K562 (cell line): ENCODE measurements around the gene LY6G6D. TPM values are rescaled to one million over a fixed set of nuclear protein-coding genes. Genes with fewer than 3 reads are reported as not detected.
A peak's percentile ranks its signal among the peaks of the same experiment; 100 is the strongest.

Experiments
- ATAC-seq: fragments of 200-7000 bp; cut with Tn5 transposase; 3 replicates; pipeline ENCODE4 v1.9.1; 2020; ENCODE audit warnings: moderate library complexity
- BruUV-seq: library from RNA; stranded (reverse); fragments of 400-500 nt; replicated peaks from 2 replicates; lab custom pipeline; 2021; lab: Mats Ljungman, UMichigan
- CTCF ChIA-PET: fragments of 300-600 bp; formaldehyde crosslinking; extraction: SDS; loops from one replicate; lab custom pipeline; 2021; ENCODE audit warnings: low intra/inter-chr PET ratio; lab: Yijun Ruan, JAX
- POLR2A ChIA-PET: fragments of 300-600, 350-650 bp; sonication (Branson Sonifier 250); formaldehyde crosslinking; extraction: SDS; loops from one replicate; lab custom pipeline; 2021; ENCODE audit warnings: antibody characterized with exemption, inconsistent platforms; lab: Yijun Ruan, JAX
- DNase-seq, 4 experiments: peaks; one replicate each; pipeline versions ENCODE4 v3.0.0 to v3.0.0-alpha.2; 2011 to 2018; ENCODE audit warnings: low spot score in 3 of 4, mixed read lengths in 3 of 4; ENCODE audit errors: extremely low read depth in 1 of 4
- FAIRE-seq: peaks from 2 replicates; lab custom pipeline; 2011; peaks lifted over from hg19 to GRCh38; lab: Jason Lieb, UNC
- H2AFZ ChIP-seq: 2 replicates; pipeline ENCODE4 v1.6.0; 2011; ENCODE audit warnings: low read depth, low read length, control low read depth, inconsistent platforms
- H3K27ac ChIP-seq: fragments of 200-600 bp; 3 replicates; pipeline ENCODE4 v1.8.0; 2011; ENCODE audit warnings: low read depth, mild to moderate bottlenecking, control low read depth, inconsistent platforms, low read length, moderate library complexity, mixed read lengths; ENCODE audit errors: extremely low read depth
- H3K27me3 ChIP-seq, 2 experiments: fragments of 300-600 bp in 1 of 2; 2 replicates in 1 of 2; 3 replicates in 1 of 2; pipeline versions ENCODE4 v1.6.0 to v1.8.0; 2011; ENCODE audit warnings: inconsistent platforms in 2 of 2, low read length in 2 of 2, mild to moderate bottlenecking in 1 of 2, mixed read lengths in 1 of 2, moderate library complexity in 1 of 2; ENCODE audit not compliant: control insufficient read depth in 2 of 2, insufficient read depth in 2 of 2
- H3K36me3 ChIP-seq: fragments of 300-600 bp; 3 replicates; pipeline ENCODE4 v1.8.0; 2011; ENCODE audit warnings: mild to moderate bottlenecking, low read length, inconsistent platforms; ENCODE audit not compliant: control insufficient read depth, insufficient read depth
- H3K4me1 ChIP-seq, 2 experiments: fragments of 200-600 bp in 1 of 2; replicated peaks in 1 of 2; 2 replicates in 1 of 2; 3 replicates in 1 of 2; pipeline versions ENCODE4 v1.5.1 to v1.8.0; 2011; ENCODE audit warnings: inconsistent platforms in 2 of 2, low read length in 2 of 2, mild to moderate bottlenecking in 1 of 2, mixed read lengths in 1 of 2, moderate library complexity in 1 of 2; ENCODE audit not compliant: control insufficient read depth in 2 of 2, insufficient read depth in 2 of 2
- H3K4me2 ChIP-seq: 2 replicates; pipeline ENCODE4 v1.6.1; 2011; ENCODE audit warnings: low read length, control low read depth, inconsistent platforms, mixed read lengths; ENCODE audit not compliant: insufficient read depth
- H3K4me3 ChIP-seq: fragments of 200-600 bp; sonication (generic), shearing (Covaris generic); 2 replicates; pipeline ENCODE4 v1.5.1; 2016; ENCODE audit warnings: control low read depth, inconsistent platforms
- H3K79me2 ChIP-seq: fragments of 200-600 bp; 3 replicates; pipeline ENCODE4 v1.8.0; 2011; ENCODE audit warnings: low read length, inconsistent platforms; ENCODE audit not compliant: control insufficient read depth, insufficient read depth
- H3K9ac ChIP-seq, 2 experiments: 2 replicates each; pipeline versions ENCODE4 v1.6.0 to v1.6.1; 2011; ENCODE audit warnings: low read depth in 2 of 2, low read length in 2 of 2, control low read depth in 1 of 2, inconsistent platforms in 1 of 2, mild to moderate bottlenecking in 1 of 2, mixed read lengths in 1 of 2; ENCODE audit not compliant: insufficient read depth in 1 of 2
- H3K9me1 ChIP-seq: one replicate; pipeline ENCODE4 v1.6.0; 2011; ENCODE audit warnings: inconsistent platforms, mild to moderate bottlenecking, low read length, moderate library complexity; ENCODE audit not compliant: control insufficient read depth, insufficient read depth
- H3K9me3 ChIP-seq: replicated peaks from 2 replicates; pipeline ENCODE4 v1.5.1; 2011; ENCODE audit warnings: low read depth, low read length, inconsistent platforms; ENCODE audit not compliant: control insufficient read depth, insufficient read depth
- H4K20me1 ChIP-seq: replicated peaks from 2 replicates; pipeline ENCODE4 v1.6.1; 2011; ENCODE audit warnings: low read length, inconsistent platforms, mixed read lengths; ENCODE audit not compliant: control insufficient read depth, insufficient read depth
- BRD9 ChIP-seq: fragments of 450-650 bp; IDR thresholded peaks from 2 replicates; pipeline ENCODE4 v1.6.1; 2018; ENCODE audit warnings: low read depth; ENCODE audit not compliant: partially characterized antibody
- COPS2 ChIP-seq: fragments of 450-650 bp; conservative IDR thresholded peaks from 2 replicates; pipeline ENCODE4 v1.6.1; 2016; ENCODE audit warnings: mild to moderate bottlenecking, moderate library complexity
- CUX1 ChIP-seq: fragments of 200-800 bp; sonication (Bioruptor generic); IDR thresholded peaks from 2 replicates; pipeline ENCODE4 v1.6.1; 2016; ENCODE audit warnings: missing genetic modification characterization, missing compliant biosample characterization
- E4F1 ChIP-seq: fragments of 250-450 bp; sonication (Bioruptor Pico); IDR thresholded peaks from 2 replicates; pipeline ENCODE4 v1.5.0; 2021; ENCODE audit warnings: mild to moderate bottlenecking, borderline replicate concordance
- EHMT2 ChIP-seq: fragments of 450-650 bp; IDR thresholded peaks from 2 replicates; pipeline ENCODE4 v1.6.1; 2018; ENCODE audit warnings: antibody characterized with exemption
- HLTF ChIP-seq: fragments of 450-650 bp; IDR thresholded peaks from 2 replicates; pipeline ENCODE4 v1.6.1; 2016
- HNRNPUL1 ChIP-seq: fragments of 200-400 bp; formaldehyde crosslinking; IDR thresholded peaks from 2 replicates; pipeline ENCODE4 v1.6.1; 2017; ENCODE audit warnings: low read length
- NFE2L1 ChIP-seq: fragments of 450-650 bp; IDR thresholded peaks from 2 replicates; pipeline ENCODE4 v1.6.1; 2016; ENCODE audit warnings: missing genetic modification characterization, low read depth, mild to moderate bottlenecking, missing compliant biosample characterization, moderate library complexity, borderline replicate concordance
- OTX1 ChIP-seq: fragments of 450-650 bp; formaldehyde crosslinking; IDR thresholded peaks from 2 replicates; pipeline ENCODE4 v1.4.0; 2022; ENCODE audit warnings: mild to moderate bottlenecking
- SMARCB1 ChIP-seq: IDR thresholded peaks from 2 replicates; pipeline ENCODE4 v1.6.1; 2011; ENCODE audit warnings: improper control_type of control experiment, low read depth; ENCODE audit not compliant: insufficient read length
- STAT5B ChIP-seq: fragments of 250-450 bp; sonication (Bioruptor Pico); IDR thresholded peaks from 2 replicates; pipeline ENCODE4 v1.8.0; 2021; ENCODE audit warnings: mild to moderate bottlenecking, inconsistent platforms
- ZBTB9 ChIP-seq: fragments of 450-650 bp; formaldehyde crosslinking; IDR thresholded peaks from 2 replicates; pipeline ENCODE4 v1.4.0; 2020; ENCODE audit warnings: mild to moderate bottlenecking, moderate library complexity
- ZNF561 ChIP-seq: fragments of 450-650 bp; formaldehyde crosslinking; conservative IDR thresholded peaks from 2 replicates; pipeline ENCODE4 v1.4.0; 2020; ENCODE audit warnings: mild to moderate bottlenecking, moderate library complexity
- WGBS: fragments of 100-300 bp; shearing (Covaris generic); methylation state at CpG from one replicate; pipeline ENCODE4 v1.1.6; 2016; ENCODE audit warnings: low coverage, mixed read lengths; ENCODE audit not compliant: insufficient coverage; ENCODE audit errors: missing lambda C conversion rate; 5-methylcytosine and 5-hydroxymethylcytosine counted together
- in situ Hi-C: fragments of 300-500 bp; cut with MboI; formaldehyde crosslinking; loops from 4 replicates; pipeline ENCODE4 v1.15.0; 2018; ENCODE audit warnings: inconsistent platforms, mixed read lengths
- intact Hi-C: fragments of 100-400 bp; cut with micrococcal nuclease; formaldehyde crosslinking; loops from 2 replicates; pipeline ENCODE4 v1.14.2; 2022
- polyA plus RNA-seq, 8 experiments: library from polyadenylated mRNA; depleted of rRNA in 4 of 8; stranded (reverse) in 5 of 8; unstranded in 3 of 8; fragments of >200 nt; fragmentation: Nextera tagmentation in 2 of 8; fragmentation: Illumina TruSeq in 1 of 8; extraction: Ambion mirVana in 2 of 8; extraction: Trizol in 1 of 8; gene quantifications; 2 replicates each; pipeline versions ENCODE4 v1.2.1 to v1.2.3, GENCODE V29; 2011 to 2014; ENCODE audit warnings: inconsistent platforms in 1 of 8, missing spikeins in 1 of 8
- total RNA-seq, 7 experiments: library from RNA; depleted of rRNA in 6 of 7; stranded (reverse); fragments of >200 nt in 6 of 7; fragmentation: Illumina TruSeq in 2 of 7; extraction: Trizol in 2 of 7; gene quantifications; 2 replicates each; pipeline versions ENCODE4 v1.2.1 to v1.2.3, GENCODE V29; 2011 to 2021; ENCODE audit warnings: low replicate concordance in 1 of 7

Gene LY6G6D
- total and polyA plus RNA-seq, 9 of the 15 experiments (the other 6 are each of a cell fraction or from before 2014, with no cell fraction given): 0.30 to 0.38 TPM; not detected in 7

GRCh38 chr6:31734247-31734820 is 19.2 kb downstream of the LY6G6D start:
- intact Hi-C loops (loop anchor here (2.0 to 10.0 kb wide), 3 partner anchors 44 to 240 kb away; partner anchors contain the start of genes DXO and VARS1), in situ Hi-C loops (no loop called here)
- Histone ChIP-seq H3K4me3 (peak overlapping the region; percentile 77), H3K27me3 (no peaks in the 10 kb centered on the region), H3K4me1 (peaks cover 43 to 58% of the 10 kb centered on the region in 2 experiments), H4K20me1 (peaks cover 24% of the 10 kb centered on the region), H3K9ac (peak overlapping the region; percentile 99), H3K27ac (peak overlapping the region; percentile 95), H3K9me1 (no peaks in the 10 kb centered on the region), H2AFZ (no peak overlapping the region), H3K36me3 (peaks cover 56% of the 10 kb centered on the region), H3K79me2 (peaks cover 77% of the 10 kb centered on the region), H3K9me3 (no peaks in the 10 kb centered on the region), H3K4me2 (peak overlapping the region; percentile 100)
- ChIA-PET CTCF (no interaction called here), POLR2A (interaction anchor here (0.6 to 13.1 kb wide), 14 partner anchors 9 to 217 kb away, joined by 3 to 236 read pairs (median 6); partner anchors contain the start of genes ABHD16A, BAG6, C6orf47 and CSNK2B)
- no TSS peak for BruUV-seq
- FAIRE-seq (no peak), ATAC-seq (no peak), DNase-seq (no peak)
- 0% methylated on average over 2 of the region's 2 CpGs for WGBS
- TF ChIP-seq HLTF (no peak), BRD9 (no peak), HNRNPUL1 (0 out of 2 replicates have a peak, but pooled peaks have one; percentile 28), EHMT2 (no peak), E4F1 (CRISPR knock-in tag) (no peak), NFE2L1 (tag) (no peak; the same call in 1 of the 2 replicates), CUX1 (CRISPR knock-in tag) (no peak), ZNF561 (CRISPR knock-in tag) (no peak), SMARCB1 (no peak), ZBTB9 (CRISPR knock-in tag) (no peak), STAT5B (CRISPR knock-in tag) (no peak), OTX1 (CRISPR knock-in tag) (peak; percentile 62; the same call in 1 of the 2 replicates), COPS2 (no peak)
